Measurements from ENCODE around the gene ILF3. TPM values are rescaled to one million over a fixed set of nuclear protein-coding genes. Genes with fewer than 3 reads are reported as not detected.
A peak's percentile ranks its signal among the peaks of the same experiment; 100 is the strongest.

Gene ILF3
- 106 TPM for total RNA-seq
- long read RNA-seq, full-length matches to known transcripts, result 29 of 103 reads
- long read RNA-seq, partial matches to known transcripts, result 9 of 103 reads
- long read RNA-seq, other reads (novel, unspliced or antisense), result 65 of 103 reads

GRCh38 chr19:10653732-10654609 lies at the start of gene ILF3:
Gene ILF3, plus strand, starts transcription at chr19:10654346. Its CDS starts 16,260 bp downstream, at chr19:10670606.
- Histone ChIP-seq H3K4me3 (peak within 1 kb of the TSS; percentile 99), H3K9me3 (replicated peaks) (no peaks in the 10 kb centered on the region), H3K27ac (replicated peaks) (peak within 1 kb of the TSS; percentile 97), H3K27me3 (ENCODE audit: low read depth) (no peaks in the 10 kb centered on the region), H3K4me1 (peaks cover 58% of the 10 kb centered on the region), H3K36me3 (no peaks in the 10 kb centered on the region)
- DNase-seq, result peak; percentile 100
- intact Hi-C loops (cut with micrococcal nuclease), result no loop called here
- no peak for TF ChIP-seq CTCF (IDR thresholded peaks at IDR 0.05; ENCODE audit: borderline replicate concordance)

- no peaks in the 10 kb centered on the region for H3K27me3 ChIP-seq (ENCODE audit: low read depth)
- H3K4me3 ChIP-seq, result peak overlapping the region; percentile 100
- intact Hi-C loops (cut with micrococcal nuclease), result no loop called here
- DNase-seq, result peak; percentile 31
- H3K9me3 ChIP-seq (replicated peaks), result no peaks in the 10 kb centered on the region
- TF ChIP-seq CTCF (IDR thresholded peaks at IDR 0.05; ENCODE audit: borderline replicate concordance), result no peak
- H3K4me1 ChIP-seq, result peaks cover 46% of the 10 kb centered on the region
- no peaks in the 10 kb centered on the region for H3K36me3 ChIP-seq
- H3K27ac ChIP-seq (replicated peaks), result peak overlapping the region; percentile 98
Measured at GRCh38 chr19:10604460-10604980, 49.6 kb upstream of the ILF3 start.

DNA sequence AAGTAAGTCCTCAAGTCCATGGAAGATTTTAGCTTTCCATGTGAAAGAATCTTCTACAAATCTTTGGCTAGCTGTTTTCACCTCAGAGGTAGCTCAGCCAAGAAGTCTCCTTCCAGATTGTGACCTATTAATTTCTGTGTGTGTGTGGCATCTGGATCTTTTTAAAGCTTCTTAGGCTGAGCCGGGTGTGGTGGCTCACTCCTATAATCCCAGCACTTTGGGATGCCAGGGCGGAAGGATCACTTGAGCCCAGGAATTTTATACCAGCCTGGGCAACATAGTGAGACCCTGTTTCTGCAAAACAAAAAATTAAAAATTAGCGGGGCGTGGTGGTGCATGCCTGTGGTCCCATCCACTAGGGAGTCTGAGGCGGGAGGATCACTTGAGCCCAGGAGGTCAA lies 42.2 kb upstream of the ILF3 start:
- Histone ChIP-seq H3K27ac (replicated peaks) (peak overlapping the region; percentile 87), H3K4me3 (peak overlapping the region; percentile 35), H3K4me1 (peaks cover 53% of the 10 kb centered on the region), H3K36me3 (no peaks in the 10 kb centered on the region), H3K9me3 (replicated peaks) (no peaks in the 10 kb centered on the region), H3K27me3 (ENCODE audit: low read depth) (no peaks in the 10 kb centered on the region)
- intact Hi-C loops (cut with micrococcal nuclease), result no loop called here
- no peak for TF ChIP-seq CTCF (IDR thresholded peaks at IDR 0.05; ENCODE audit: borderline replicate concordance)
- no peak for DNase-seq

DNA sequence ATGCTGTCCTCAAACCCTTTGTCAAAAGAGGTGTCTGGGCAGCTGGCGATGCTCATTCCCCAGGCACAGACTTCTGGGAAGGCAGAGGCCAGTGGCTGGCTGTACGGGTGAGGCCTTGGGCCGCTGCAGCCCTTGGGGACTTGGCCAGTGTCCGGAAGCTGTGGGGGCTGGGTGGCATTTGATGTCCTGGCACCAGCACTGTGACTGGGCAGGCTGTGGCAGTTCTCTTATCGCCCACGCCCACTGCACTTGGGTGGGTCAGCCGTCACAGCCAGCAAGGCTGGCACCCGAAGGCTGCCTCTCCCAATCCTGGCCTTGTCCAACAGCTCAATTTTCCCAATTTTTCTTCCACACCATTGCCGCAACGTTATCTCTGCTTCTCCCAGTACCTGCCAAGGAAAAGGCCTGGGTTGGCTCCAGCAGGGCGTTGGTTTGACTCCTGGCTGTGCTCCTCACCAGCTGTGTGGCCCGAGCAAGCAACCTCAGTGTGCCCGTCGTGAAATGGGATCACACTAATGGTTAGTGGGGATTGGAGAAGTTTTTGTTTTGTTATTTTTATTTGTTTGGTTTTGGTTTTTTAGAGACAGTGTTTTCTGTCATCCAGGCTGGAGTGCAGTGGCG lies 41.5 kb upstream of the ILF3 start:
- H3K4me1 ChIP-seq, result peaks cover 59% of the 10 kb centered on the region
- peak; percentile 87 for DNase-seq
- no peaks in the 10 kb centered on the region for H3K36me3 ChIP-seq
- no peaks in the 10 kb centered on the region for H3K27me3 ChIP-seq (ENCODE audit: low read depth)
- peak overlapping the region; percentile 35 for H3K4me3 ChIP-seq
- intact Hi-C loops (cut with micrococcal nuclease), result no loop called here
- H3K9me3 ChIP-seq (replicated peaks), result no peaks in the 10 kb centered on the region
- TF ChIP-seq CTCF (IDR thresholded peaks at IDR 0.05; ENCODE audit: borderline replicate concordance), result no peak
- H3K27ac ChIP-seq (replicated peaks), result peak overlapping the region; percentile 87

DNA sequence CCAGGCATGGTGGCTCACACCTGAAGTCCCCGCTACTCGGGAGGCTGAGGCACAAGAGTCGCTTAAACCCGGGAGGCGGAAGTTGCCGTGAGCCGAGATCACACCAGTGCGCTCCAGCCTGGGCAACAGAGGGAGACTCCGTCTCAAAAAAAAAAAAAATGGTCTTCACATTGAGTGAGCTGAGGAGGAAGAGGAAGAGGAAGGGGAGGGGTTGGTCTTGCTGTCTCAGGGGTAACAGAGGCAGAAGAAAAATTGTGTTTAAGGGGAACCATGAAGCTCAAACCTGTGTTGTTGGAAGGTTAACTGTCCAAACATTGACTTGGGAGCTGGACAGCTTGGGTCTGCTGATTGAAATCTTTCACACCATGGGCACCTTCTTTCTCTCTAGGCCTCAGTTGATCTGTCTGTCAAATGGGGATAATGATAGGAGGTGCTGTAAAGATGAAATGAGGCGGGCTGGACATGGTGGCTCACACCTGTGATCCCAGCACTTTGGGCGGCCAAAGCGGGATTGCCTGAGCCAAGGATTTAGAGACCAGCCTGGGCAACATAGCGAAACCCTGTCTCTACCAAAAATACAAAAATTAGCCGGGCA lies 38.6 kb upstream of the ILF3 start:
- intact Hi-C loops (cut with micrococcal nuclease), result no loop called here
- TF ChIP-seq CTCF (IDR thresholded peaks at IDR 0.05; ENCODE audit: borderline replicate concordance), result no peak
- Histone ChIP-seq H3K9me3 (replicated peaks) (no peaks in the 10 kb centered on the region), H3K27ac (replicated peaks) (peak overlapping the region; percentile 38), H3K4me3 (no peak overlapping the region), H3K36me3 (no peaks in the 10 kb centered on the region), H3K27me3 (ENCODE audit: low read depth) (no peaks in the 10 kb centered on the region), H3K4me1 (peaks cover 59% of the 10 kb centered on the region)
- DNase-seq, result no peak

Measured in left ventricle myocardium inferior (tissue), 1 donor.